GM19025 (cell line): ENCODE data around the gene DNAH14.
"Not testable (repeated sequence)": the region's sequence is repeated elsewhere in the genome, so short reads cannot be mapped to it uniquely, and the experiment has no call there.

Experiments
- ATAC-seq: cut with Tn5 transposase; IDR thresholded peaks from one replicate; pipeline ENCODE4 v1.9.1; 2021; ENCODE audit warnings: mild to moderate bottlenecking, low read depth, moderate library complexity; ENCODE audit not compliant: unreplicated experiment

The DNAH14 gene

GRCh38 chr1:225230483-225230882, 301.0 kb downstream of the DNAH14 start:
- no peak for ATAC-seq

- not testable (repeated sequence) for ATAC-seq
Measured at GRCh38 chr1:225232930-225233329, 303.5 kb downstream of the DNAH14 start.

- no peak for ATAC-seq
Measured at GRCh38 chr1:225242611-225243010, 313.1 kb downstream of the DNAH14 start.

GRCh38 chr1:225250432-225250831, 321.0 kb downstream of the DNAH14 start:
- ATAC-seq = peak; percentile 71

GRCh38 chr1:225253173-225253572, 323.7 kb downstream of the DNAH14 start:
- no peak for ATAC-seq

GRCh38 chr1:225253784-225254183, 324.3 kb downstream of the DNAH14 start:
- ATAC-seq = no peak

GRCh38 chr1:225254676-225255075, 325.2 kb downstream of the DNAH14 start:
- ATAC-seq = no peak

GRCh38 chr1:225257081-225257480, 327.6 kb downstream of the DNAH14 start:
- ATAC-seq = no peak

GRCh38 chr1:225258811-225259210, 329.3 kb downstream of the DNAH14 start:
- no peak for ATAC-seq

GRCh38 chr1:225259542-225259941, 330.1 kb downstream of the DNAH14 start:
- no peak for ATAC-seq

- ATAC-seq = no peak
Measured at GRCh38 chr1:225260319-225260718, 330.8 kb downstream of the DNAH14 start.

GRCh38 chr1:225277445-225277844, 348.0 kb downstream of the DNAH14 start:
- no peak for ATAC-seq

GRCh38 chr1:225280563-225280962, 351.1 kb downstream of the DNAH14 start:
- no peak for ATAC-seq

GRCh38 chr1:225290244-225290643, 360.8 kb downstream of the DNAH14 start:
- no peak for ATAC-seq

GRCh38 chr1:225299624-225300023, 370.1 kb downstream of the DNAH14 start:
- ATAC-seq = no peak

GRCh38 chr1:225300381-225300780, 370.9 kb downstream of the DNAH14 start:
- no peak for ATAC-seq

GRCh38 chr1:225304996-225305395, 375.5 kb downstream of the DNAH14 start:
- no peak for ATAC-seq

GRCh38 chr1:225310544-225310943, 381.1 kb downstream of the DNAH14 start:
- ATAC-seq = not testable (repeated sequence)

GRCh38 chr1:225318706-225319575, 389.5 kb downstream of the DNAH14 start:
- ATAC-seq = peak; percentile 60

GRCh38 chr1:225319871-225320270, 390.4 kb downstream of the DNAH14 start:
- no peak for ATAC-seq

GRCh38 chr1:225321784-225322183, 392.3 kb downstream of the DNAH14 start:
- ATAC-seq = no peak

GRCh38 chr1:225329041-225329440, 399.6 kb downstream of the DNAH14 start:
- no peak for ATAC-seq
